ENCODE measurements around the gene ZNF513.
"Not testable (repeated sequence)": the region's sequence is repeated elsewhere in the genome, so short reads cannot be mapped to it uniquely, and the experiment has no call there.

DNA sequence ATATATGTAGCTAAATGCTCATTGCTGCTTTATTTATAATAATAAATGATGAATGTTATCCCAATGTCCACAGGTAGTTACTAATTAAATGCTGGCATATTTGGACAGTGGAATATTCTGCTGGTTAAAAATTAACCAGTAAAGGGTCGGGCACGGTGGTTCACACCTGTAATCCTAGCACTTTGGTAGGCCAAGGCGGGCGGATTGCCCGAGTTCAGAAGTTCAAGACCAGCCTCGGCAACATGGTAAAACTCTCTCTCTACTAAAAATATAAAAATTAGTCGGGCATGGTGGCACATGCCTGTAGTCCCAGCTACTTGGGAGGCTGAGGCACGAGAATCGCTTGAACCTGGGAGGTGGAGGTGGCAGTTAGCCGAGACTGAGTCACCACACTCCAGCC, 44.5 kb upstream of the ZNF513 start:
- TF ChIP-seq, protein P1, sequence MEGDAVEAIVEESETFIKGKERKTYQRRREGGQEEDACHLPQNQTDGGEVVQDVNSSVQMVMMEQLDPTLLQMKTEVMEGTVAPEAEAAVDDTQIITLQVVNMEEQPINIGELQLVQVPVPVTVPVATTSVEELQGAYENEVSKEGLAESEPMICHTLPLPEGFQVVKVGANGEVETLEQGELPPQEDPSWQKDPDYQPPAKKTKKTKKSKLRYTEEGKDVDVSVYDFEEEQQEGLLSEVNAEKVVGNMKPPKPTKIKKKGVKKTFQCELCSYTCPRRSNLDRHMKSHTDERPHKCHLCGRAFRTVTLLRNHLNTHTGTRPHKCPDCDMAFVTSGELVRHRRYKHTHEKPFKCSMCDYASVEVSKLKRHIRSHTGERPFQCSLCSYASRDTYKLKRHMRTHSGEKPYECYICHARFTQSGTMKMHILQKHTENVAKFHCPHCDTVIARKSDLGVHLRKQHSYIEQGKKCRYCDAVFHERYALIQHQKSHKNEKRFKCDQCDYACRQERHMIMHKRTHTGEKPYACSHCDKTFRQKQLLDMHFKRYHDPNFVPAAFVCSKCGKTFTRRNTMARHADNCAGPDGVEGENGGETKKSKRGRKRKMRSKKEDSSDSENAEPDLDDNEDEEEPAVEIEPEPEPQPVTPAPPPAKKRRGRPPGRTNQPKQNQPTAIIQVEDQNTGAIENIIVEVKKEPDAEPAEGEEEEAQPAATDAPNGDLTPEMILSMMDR (conservative IDR thresholded peaks at IDR 0.05 in 1 of 2, IDR thresholded peaks at IDR 0.05 in 1 of 2; ENCODE audit: extremely low read depth in 1 of 2, insufficient read depth in 1 of 2, low read depth in 1 of 2, low read length in 2 of 2) = not testable (repeated sequence)
- not testable (repeated sequence) for TF ChIP-seq EZH2 (IDR thresholded peaks at IDR 0.05; ENCODE audit: borderline replicate concordance, low read length)
